DND-41 (cell line): Measurements from ENCODE around the gene PTPRD.

Experiments
- ATAC-seq: fragments of 200-7000 bp; cut with Tn5 transposase; 3 replicates; pipeline ENCODE4 v1.9.1; 2021; ENCODE audit warnings: low read depth; ENCODE audit not compliant: insufficient read depth
- DNase-seq: peaks from one replicate; pipeline ENCODE4 v3.0.0-alpha.2; 2020
- H2AFZ ChIP-seq: 2 replicates; pipeline ENCODE4 v1.6.0; 2012; ENCODE audit warnings: low read depth, low read length
- H3K27ac ChIP-seq: 2 replicates; pipeline ENCODE4 v1.5.1; 2012; ENCODE audit warnings: low read length, inconsistent platforms
- H3K27me3 ChIP-seq: fragments of 200-600 bp; sonication (generic); 2 replicates; pipeline ENCODE4 v1.6.0; 2012; ENCODE audit warnings: low read length, mild to moderate bottlenecking, inconsistent platforms; ENCODE audit not compliant: insufficient read depth, poor library complexity
- H3K36me3 ChIP-seq: 2 replicates; pipeline ENCODE4 v1.5.1; 2012; ENCODE audit warnings: low read length, inconsistent platforms; ENCODE audit not compliant: insufficient read depth
- H3K4me1 ChIP-seq: 2 replicates; pipeline ENCODE4 v1.5.1; 2012; ENCODE audit warnings: mild to moderate bottlenecking, low read length; ENCODE audit not compliant: insufficient read depth
- H3K4me2 ChIP-seq: 2 replicates; pipeline ENCODE4 v1.6.0; 2012; ENCODE audit warnings: mild to moderate bottlenecking, moderate library complexity, low read length, inconsistent platforms; ENCODE audit not compliant: insufficient read depth
- H3K4me3 ChIP-seq, 2 experiments: fragments of 200-600 bp in 1 of 2; shearing (Covaris generic) in 1 of 2; 2 replicates each; pipeline ENCODE4 v1.5.1; 2012 to 2016; ENCODE audit warnings: inconsistent platforms in 2 of 2, low read length in 2 of 2, mild to moderate bottlenecking in 2 of 2, low read depth in 1 of 2, moderate library complexity in 1 of 2
- H3K79me2 ChIP-seq: 2 replicates; pipeline ENCODE4 v1.6.0; 2012; ENCODE audit warnings: low read length, inconsistent platforms; ENCODE audit not compliant: insufficient read depth
- H3K9ac ChIP-seq: 2 replicates; pipeline ENCODE4 v1.6.0; 2012; ENCODE audit warnings: low read depth, mild to moderate bottlenecking, inconsistent platforms, low read length, moderate library complexity
- H3K9me3 ChIP-seq: 2 replicates; pipeline ENCODE4 v1.5.1; 2012; ENCODE audit warnings: low read length, moderate library complexity, mild to moderate bottlenecking, inconsistent platforms; ENCODE audit not compliant: insufficient read depth, severe bottlenecking
- H4K20me1 ChIP-seq: 2 replicates; pipeline ENCODE4 v1.6.0; 2012; ENCODE audit warnings: low read length; ENCODE audit not compliant: insufficient read depth
- CTCF ChIP-seq: IDR thresholded peaks from 2 replicates; pipeline ENCODE4 v1.5.1; 2012; ENCODE audit warnings: borderline replicate concordance, low read length, moderate library complexity, mild to moderate bottlenecking; ENCODE audit not compliant: poor library complexity, severe bottlenecking; ENCODE audit errors: extremely low read depth
- EZH2 ChIP-seq: IDR thresholded peaks from 3 replicates; pipeline ENCODE4 v1.6.1; 2012; ENCODE audit warnings: borderline replicate concordance, low read depth, mild to moderate bottlenecking, moderate library complexity, low read length, inconsistent platforms; ENCODE audit not compliant: severe bottlenecking

Gene PTPRD

GRCh38 chr9:8764051-8764450, 1848.8 kb downstream of the PTPRD start:
- Histone ChIP-seq H3K4me1 (no peaks in the 10 kb centered on the region), H3K27ac (no peak overlapping the region), H3K9me3 (no peaks in the 10 kb centered on the region), H3K4me2 (no peak overlapping the region), H3K4me3 (no peak overlapping the region), H3K27me3 (no peaks in the 10 kb centered on the region), H4K20me1 (no peaks in the 10 kb centered on the region), H2AFZ (no peak overlapping the region), H3K79me2 (no peaks in the 10 kb centered on the region), H3K36me3 (no peaks in the 10 kb centered on the region), H3K9ac (no peak overlapping the region)
- DNase-seq (no peak), ATAC-seq (no peak)
- TF ChIP-seq EZH2 (no peak), CTCF (no peak)

DNA sequence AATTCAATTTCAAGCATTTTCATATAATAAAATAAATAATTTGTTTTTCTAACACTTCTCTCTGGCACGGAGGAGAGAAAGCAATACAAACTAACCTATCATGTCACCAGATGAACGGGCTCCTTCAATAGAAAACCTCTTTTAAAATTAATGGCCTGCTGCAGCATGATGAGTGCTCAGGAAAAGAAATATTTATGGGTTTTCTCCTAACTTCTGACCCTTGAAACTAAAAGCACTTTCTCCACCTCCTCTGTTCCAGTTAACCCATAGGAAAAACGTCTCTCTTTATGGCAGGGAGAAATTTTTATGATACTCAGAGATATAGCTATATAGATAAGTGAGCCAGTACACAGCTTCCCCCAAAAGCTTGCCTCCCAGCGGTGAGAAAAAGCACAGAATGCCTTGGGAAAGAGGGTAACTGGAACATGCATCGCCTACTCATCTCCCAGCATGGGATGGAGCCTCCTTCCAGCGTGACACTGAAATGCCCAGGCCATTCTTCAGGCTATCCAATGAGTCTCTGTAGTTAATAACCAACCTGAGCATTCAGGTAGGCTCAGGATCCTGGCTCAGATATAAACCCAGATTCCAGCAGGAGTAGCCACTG, 1850.2 kb downstream of the PTPRD start:
- Histone ChIP-seq H2AFZ (no peak overlapping the region), H3K4me1 (no peaks in the 10 kb centered on the region), H3K9ac (no peak overlapping the region), H3K36me3 (no peaks in the 10 kb centered on the region), H4K20me1 (no peaks in the 10 kb centered on the region), H3K79me2 (no peaks in the 10 kb centered on the region), H3K27ac (no peak overlapping the region), H3K9me3 (no peaks in the 10 kb centered on the region), H3K4me3 (no peak overlapping the region), H3K4me2 (no peak overlapping the region), H3K27me3 (no peaks in the 10 kb centered on the region)
- no peak for TF ChIP-seq EZH2
- no peak for TF ChIP-seq CTCF
- DNase-seq = no peak
- ATAC-seq = no peak

DNA sequence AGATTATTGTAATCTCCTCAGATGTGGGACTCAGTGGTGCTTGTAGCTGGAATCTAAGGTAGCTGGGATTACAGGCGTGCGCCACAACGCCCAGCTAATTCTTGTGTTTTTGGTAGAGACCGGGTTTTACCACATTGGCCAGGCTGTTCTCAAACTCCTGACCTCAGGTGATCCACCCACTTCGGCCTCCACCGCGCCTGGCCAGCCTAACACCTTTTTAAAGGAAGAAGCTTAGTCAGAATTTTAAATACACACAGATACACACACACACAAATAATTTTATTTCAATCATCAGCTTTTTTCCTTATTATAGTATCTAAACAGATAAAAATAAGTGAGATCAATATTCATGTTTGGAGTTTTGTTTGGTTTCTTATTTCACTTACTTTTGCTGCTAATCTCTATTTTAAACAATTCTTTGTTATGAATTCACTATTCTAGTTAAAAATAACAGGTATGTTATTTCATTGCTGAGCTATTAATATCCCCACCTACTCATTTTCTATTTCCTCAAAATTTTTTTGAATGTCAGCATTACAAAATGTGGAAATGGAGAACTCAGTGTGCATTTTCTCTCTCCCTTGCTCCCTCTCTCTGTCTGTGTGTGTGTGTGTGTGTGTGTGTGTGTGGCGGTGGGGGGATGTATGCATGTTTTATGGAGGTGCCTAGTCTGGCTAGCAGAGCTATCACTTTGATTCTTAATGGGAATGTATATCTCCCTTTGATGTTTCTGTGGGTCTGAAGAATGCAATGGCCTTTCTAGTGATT, 1852.6 kb downstream of the PTPRD start:
- no peaks in the 10 kb centered on the region for H3K9me3 ChIP-seq
- no peaks in the 10 kb centered on the region for H4K20me1 ChIP-seq
- no peaks in the 10 kb centered on the region for H3K27me3 ChIP-seq
- H2AFZ ChIP-seq = no peak overlapping the region
- H3K36me3 ChIP-seq = no peaks in the 10 kb centered on the region
- H3K4me2 ChIP-seq = no peak overlapping the region
- ATAC-seq (no peak), DNase-seq (no peak)
- no peak overlapping the region for H3K27ac ChIP-seq
- TF ChIP-seq EZH2 (no peak), CTCF (no peak)
- no peak overlapping the region for H3K4me3 ChIP-seq
- no peak overlapping the region for H3K9ac ChIP-seq
- H3K4me1 ChIP-seq = no peaks in the 10 kb centered on the region
- H3K79me2 ChIP-seq = no peaks in the 10 kb centered on the region
